ENCODE results near the gene APRT. TPM values are rescaled to one million over a fixed set of nuclear protein-coding genes. Genes with fewer than 3 reads are reported as not detected.

APRT gene
- total RNA-seq, 4 donors from 2014 or later: 56.2 to 78.7 (median 62.4) TPM

- intact Hi-C loops (cut with DNase I; ENCODE audit: low total_unique reads) (no loop called here), in situ Hi-C loops (cut with MboI; ENCODE audit: low sequenced_read_pairs in 4 of 4) (no loop called here)
- no peak for DNase-seq
- Histone ChIP-seq H3K27me3 (peaks cover 0 to 6% (median 5%) of the 10 kb centered on the region in 3 donors), H3K4me1 (no peaks in the 10 kb centered on the region), H3K4me3 (no peak overlapping the region), H3K27ac (no peak overlapping the region), H3K9me3 (no peaks in the 10 kb centered on the region), H3K36me3 (no peaks in the 10 kb centered on the region)
- ATAC-seq: no peak
- TF ChIP-seq POLR2A (IDR thresholded peaks at IDR 0.05) (no peak), CTCF (IDR thresholded peaks at IDR 0.05 in 4 of 5, conservative IDR thresholded peaks at IDR 0.05 in 1 of 5) (no peak)
Measured at GRCh38 chr16:88762258-88762870, 49.4 kb downstream of the APRT start.

- H3K4me1 ChIP-seq: no peaks in the 10 kb centered on the region
- no peak for TF ChIP-seq CTCF (IDR thresholded peaks at IDR 0.05 in 4 of 5, conservative IDR thresholded peaks at IDR 0.05 in 1 of 5)
- no peak for TF ChIP-seq POLR2A (IDR thresholded peaks at IDR 0.05)
- ATAC-seq: no peak
Measured at GRCh38 chr16:88761830-88762229, 49.9 kb downstream of the APRT start.

DNA sequence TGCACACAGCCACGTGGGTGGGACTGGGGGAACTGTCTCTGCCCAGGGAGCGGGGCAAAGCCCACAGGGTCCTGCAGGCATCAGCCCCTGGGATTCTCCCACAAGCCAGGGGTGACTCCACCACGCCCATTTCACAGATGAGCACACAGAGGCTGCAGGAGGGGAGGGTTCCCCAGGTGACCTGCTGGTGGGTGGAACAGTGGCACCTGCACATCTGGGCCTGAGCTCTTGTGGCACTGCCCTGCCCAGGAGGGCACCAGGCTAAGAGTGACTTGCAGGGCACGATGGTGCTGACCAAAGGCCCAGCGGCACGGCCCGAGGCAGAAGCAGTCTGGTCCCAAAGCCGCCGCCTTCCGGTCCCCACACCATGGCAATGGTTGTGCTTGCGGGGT, 50.6 kb downstream of the APRT start:
- in situ Hi-C loops (cut with MboI; ENCODE audit: low sequenced_read_pairs in 4 of 4): no loop called here
- no peaks in the 10 kb centered on the region for H3K4me1 ChIP-seq
- no peak for TF ChIP-seq POLR2A (IDR thresholded peaks at IDR 0.05)
- TF ChIP-seq CTCF (IDR thresholded peaks at IDR 0.05 in 4 of 5, conservative IDR thresholded peaks at IDR 0.05 in 1 of 5): no peak
- no peak overlapping the region for H3K4me3 ChIP-seq
- no peaks in the 10 kb centered on the region for H3K36me3 ChIP-seq
- intact Hi-C loops (cut with DNase I; ENCODE audit: low total_unique reads): no loop called here
- H3K9me3 ChIP-seq: no peaks in the 10 kb centered on the region
- no peak for ATAC-seq
- H3K27ac ChIP-seq: no peak overlapping the region
- peaks cover 0 to 6% (median 5%) of the 10 kb centered on the region in 3 donors for H3K27me3 ChIP-seq
- DNase-seq: no peak

More at GRCh38 chr16:88761830-88762229, 49.9 kb downstream of the APRT start:
- no peak for DNase-seq
- in situ Hi-C loops (cut with MboI; ENCODE audit: low sequenced_read_pairs in 4 of 4) (no loop called here), intact Hi-C loops (cut with DNase I; ENCODE audit: low total_unique reads) (no loop called here)
- H3K9me3 ChIP-seq: no peaks in the 10 kb centered on the region
- H3K27ac ChIP-seq: no peak overlapping the region
- H3K36me3 ChIP-seq: no peaks in the 10 kb centered on the region
- H3K27me3 ChIP-seq: peaks cover 0 to 6% (median 5%) of the 10 kb centered on the region in 3 donors
- H3K4me3 ChIP-seq: no peak overlapping the region

DNA sequence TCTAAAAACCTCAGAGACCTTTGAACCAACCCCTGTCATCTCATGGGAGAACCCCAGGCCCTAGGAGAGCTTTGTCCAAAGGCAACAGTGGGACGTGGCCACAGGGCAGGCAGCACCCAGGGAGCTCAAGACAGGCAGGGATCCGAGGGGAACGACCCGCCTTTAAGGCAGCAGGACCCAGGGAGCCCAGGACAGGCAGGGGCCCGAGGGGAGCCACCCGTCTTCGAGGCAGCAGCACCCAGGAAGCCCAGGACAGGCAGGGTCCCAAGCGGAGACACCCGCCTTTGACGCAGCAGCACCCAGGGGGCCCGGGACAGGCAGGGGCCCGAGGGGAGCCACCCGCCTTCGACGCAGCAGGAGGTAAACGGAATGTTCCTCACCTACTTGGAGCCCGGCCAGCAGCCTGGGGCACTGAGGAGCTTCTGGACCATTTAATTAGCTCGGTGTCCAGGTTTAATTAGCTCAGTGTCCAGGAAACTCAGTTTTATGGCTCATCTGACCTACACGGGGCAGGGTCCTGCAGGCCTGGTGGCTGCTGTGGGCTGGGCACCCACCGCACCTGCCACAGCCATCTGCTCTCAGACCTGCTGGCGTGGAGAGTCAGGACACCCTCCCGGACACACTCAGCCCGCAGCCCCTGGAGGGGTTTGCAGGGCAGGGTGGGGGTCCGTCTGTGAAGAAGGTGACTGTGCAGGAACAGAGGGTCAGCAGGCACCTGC, 51.1 kb downstream of the APRT start:
- Histone ChIP-seq H3K4me1 (no peaks in the 10 kb centered on the region), H3K27me3 (peaks cover 0 to 6% (median 5%) of the 10 kb centered on the region in 3 donors), H3K27ac (no peak overlapping the region), H3K9me3 (no peaks in the 10 kb centered on the region), H3K4me3 (no peak overlapping the region), H3K36me3 (no peaks in the 10 kb centered on the region)
- ATAC-seq (no peak), DNase-seq (no peak)
- intact Hi-C loops (cut with DNase I; ENCODE audit: low total_unique reads) (no loop called here), in situ Hi-C loops (cut with MboI; ENCODE audit: low sequenced_read_pairs in 4 of 4) (no loop called here)
- TF ChIP-seq CTCF (IDR thresholded peaks at IDR 0.05 in 4 of 5, conservative IDR thresholded peaks at IDR 0.05 in 1 of 5): no peak
- no peak for TF ChIP-seq POLR2A (IDR thresholded peaks at IDR 0.05)
